Stomach (tissue), 4 donors: ENCODE results near the gene PRR33.

Experiments used
- EP300 ChIP-seq: sonication (generic); formaldehyde crosslinking; IDR thresholded peaks from one replicate; pipeline ENCODE4 v1.6.1; 2017; ENCODE audit warnings: antibody characterized with exemption
- POLR2A ChIP-seq, 4 donors: fragments of 450-650 bp; IDR thresholded peaks; one replicate each; pipeline ENCODE4 v1.6.1; 2016; ENCODE audit warnings: antibody characterized with exemption in 4 of 4, control low read depth in 2 of 4, mild to moderate bottlenecking in 1 of 4, moderate library complexity in 1 of 4
- POLR2AphosphoS5 ChIP-seq, 3 donors: sonication (generic); formaldehyde crosslinking; IDR thresholded peaks; one replicate each; pipeline ENCODE4 v1.6.1; 2016; ENCODE audit warnings: antibody characterized with exemption in 3 of 3
- TF ChIP-seq, protein P1 (sequence below), 7 experiments: fragments of 450-650 bp in 4 of 7; fragments of 200-600 bp in 3 of 7; sonication (generic) in 3 of 7; IDR thresholded peaks; one replicate each; pipeline ENCODE4 v1.5.1; 2016 to 2019; ENCODE audit warnings: antibody characterized with exemption in 7 of 7, control low read depth in 2 of 7, mild to moderate bottlenecking in 1 of 7

DNA sequence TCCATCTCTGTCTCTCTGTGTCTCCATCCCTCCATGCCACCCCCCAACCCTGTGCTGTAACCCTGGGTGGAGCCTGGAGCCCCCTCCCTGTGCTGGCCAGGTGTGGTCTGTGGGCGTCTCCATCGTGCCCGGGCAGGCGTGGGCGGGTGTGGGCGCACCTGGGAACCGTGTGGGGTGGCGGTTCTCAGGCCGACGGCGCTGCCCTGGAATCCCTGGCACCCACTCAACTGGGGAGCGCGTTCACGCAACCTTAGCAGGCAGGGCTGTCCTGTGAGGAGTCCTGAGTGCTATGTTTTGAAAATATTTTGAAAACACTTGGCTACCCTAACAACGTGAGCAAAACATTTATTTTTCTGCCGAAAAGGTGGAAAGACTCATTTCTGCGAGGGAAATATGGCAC is 32.5 kb upstream of the PRR33 start:
- TF ChIP-seq, protein P1, sequence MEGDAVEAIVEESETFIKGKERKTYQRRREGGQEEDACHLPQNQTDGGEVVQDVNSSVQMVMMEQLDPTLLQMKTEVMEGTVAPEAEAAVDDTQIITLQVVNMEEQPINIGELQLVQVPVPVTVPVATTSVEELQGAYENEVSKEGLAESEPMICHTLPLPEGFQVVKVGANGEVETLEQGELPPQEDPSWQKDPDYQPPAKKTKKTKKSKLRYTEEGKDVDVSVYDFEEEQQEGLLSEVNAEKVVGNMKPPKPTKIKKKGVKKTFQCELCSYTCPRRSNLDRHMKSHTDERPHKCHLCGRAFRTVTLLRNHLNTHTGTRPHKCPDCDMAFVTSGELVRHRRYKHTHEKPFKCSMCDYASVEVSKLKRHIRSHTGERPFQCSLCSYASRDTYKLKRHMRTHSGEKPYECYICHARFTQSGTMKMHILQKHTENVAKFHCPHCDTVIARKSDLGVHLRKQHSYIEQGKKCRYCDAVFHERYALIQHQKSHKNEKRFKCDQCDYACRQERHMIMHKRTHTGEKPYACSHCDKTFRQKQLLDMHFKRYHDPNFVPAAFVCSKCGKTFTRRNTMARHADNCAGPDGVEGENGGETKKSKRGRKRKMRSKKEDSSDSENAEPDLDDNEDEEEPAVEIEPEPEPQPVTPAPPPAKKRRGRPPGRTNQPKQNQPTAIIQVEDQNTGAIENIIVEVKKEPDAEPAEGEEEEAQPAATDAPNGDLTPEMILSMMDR (IDR thresholded peaks at IDR 0.05), result no peak
- TF ChIP-seq POLR2A (IDR thresholded peaks at IDR 0.05) (no peak), POLR2AphosphoS5 (IDR thresholded peaks at IDR 0.05) (no peak), EP300 (no peak)
